Epithelial cell of esophagus (primary cell): Measurements from ENCODE around the gene ZNF678.
"Not testable (repeated sequence)": the region's sequence is repeated elsewhere in the genome, so short reads cannot be mapped to it uniquely, and the experiment has no call there.

Experiments
- DNase-seq: peaks from one replicate; pipeline ENCODE4 v3.0.0; 2010; ENCODE audit warnings: low read depth
- H3K4me3 ChIP-seq: 2 replicates; pipeline ENCODE4 v1.5.1; 2011; ENCODE audit warnings: mild to moderate bottlenecking, low read length, control low read depth
- CTCF ChIP-seq: IDR thresholded peaks from 2 replicates; pipeline ENCODE4 v1.5.1; 2011; ENCODE audit warnings: low read depth, mild to moderate bottlenecking, low read length, control low read depth, inconsistent platforms; ENCODE audit not compliant: insufficient read depth; ENCODE audit errors: missing control alignments

ZNF678 gene

GRCh38 chr1:227673441-227673840 is 110.1 kb downstream of the ZNF678 start:
- DNase-seq = no peak
- TF ChIP-seq CTCF = no peak
- no peak overlapping the region for H3K4me3 ChIP-seq

- DNase-seq = no peak
- H3K4me3 ChIP-seq = no peak overlapping the region
- TF ChIP-seq CTCF = no peak
Measured at GRCh38 chr1:227685807-227686206, 122.5 kb downstream of the ZNF678 start.

GRCh38 chr1:227697321-227697864 is 134.0 kb downstream of the ZNF678 start:
- no peak overlapping the region for H3K4me3 ChIP-seq
- no peak for TF ChIP-seq CTCF
- DNase-seq = no peak

GRCh38 chr1:227701631-227702030 is 138.3 kb downstream of the ZNF678 start:
- not testable (repeated sequence) for DNase-seq, H3K4me3 ChIP-seq

GRCh38 chr1:227707846-227708245 is 144.5 kb downstream of the ZNF678 start:
- no peak for DNase-seq
- TF ChIP-seq CTCF = no peak
- no peak overlapping the region for H3K4me3 ChIP-seq

- no peak overlapping the region for H3K4me3 ChIP-seq
- TF ChIP-seq CTCF = no peak
- peak; percentile 30 for DNase-seq
Measured at GRCh38 chr1:227709451-227709850, 146.1 kb downstream of the ZNF678 start.

- H3K4me3 ChIP-seq, DNase-seq: not testable (repeated sequence)
Measured at GRCh38 chr1:227710474-227710873, 147.1 kb downstream of the ZNF678 start.

GRCh38 chr1:227712648-227713047 is 149.3 kb downstream of the ZNF678 start:
- no peak overlapping the region for H3K4me3 ChIP-seq
- DNase-seq = no peak
- TF ChIP-seq CTCF = no peak
